Measurements from ENCODE around the gene CD6. TPM values are rescaled to one million over a fixed set of nuclear protein-coding genes. Genes with fewer than 3 reads are reported as not detected.
A peak's percentile ranks its signal among the peaks of the same experiment; 100 is the strongest.

The CD6 gene
- total and polyA plus RNA-seq, 10 donors, result 10.9 to 47.6 (median 21.2) TPM

DNA sequence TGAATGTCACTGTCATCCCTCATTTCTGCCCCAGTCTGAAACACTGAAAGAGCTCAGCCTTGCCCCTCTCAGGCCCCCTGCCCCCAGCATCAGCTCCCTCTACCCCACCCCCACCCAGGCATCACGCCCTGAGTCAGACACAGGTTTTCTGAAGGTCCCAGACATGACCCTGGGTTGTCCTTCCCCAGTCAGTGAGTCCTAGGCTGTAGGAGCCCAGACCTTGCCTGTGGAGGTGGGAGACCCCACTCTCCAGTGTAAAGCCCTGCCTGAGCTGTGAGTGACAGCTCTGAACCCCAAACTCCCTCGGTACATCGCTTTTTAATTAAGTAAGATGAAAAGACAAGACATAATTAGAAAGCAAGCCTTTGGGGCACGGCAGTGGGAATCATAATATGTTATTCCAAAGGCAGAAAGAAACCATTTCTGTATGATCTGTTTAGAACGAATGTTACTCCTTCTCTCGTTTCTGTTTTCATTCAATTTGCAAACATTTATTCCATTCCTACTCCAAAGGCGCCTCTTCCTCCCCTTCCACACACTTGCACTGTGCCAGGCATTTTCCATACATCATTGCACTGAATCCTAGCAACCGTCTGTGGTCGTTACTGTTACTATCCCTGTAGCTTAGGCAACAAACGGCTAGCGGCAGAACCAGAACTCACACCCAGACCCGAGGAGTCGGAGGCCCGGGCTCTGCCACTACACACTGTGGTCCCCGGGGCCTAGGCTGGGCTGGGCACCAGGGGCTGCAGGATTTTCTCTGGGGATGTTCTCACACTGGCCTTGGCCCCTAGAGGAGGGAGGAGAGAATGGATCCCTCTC, 63.4 kb downstream of the CD6 start:
- peaks cover 0 to 7% (median 0%) of the 10 kb centered on the region in 6 donors for H3K4me1 ChIP-seq
- TF ChIP-seq POLR2A (IDR thresholded peaks at IDR 0.05), result no peak
- TF ChIP-seq, protein P1, sequence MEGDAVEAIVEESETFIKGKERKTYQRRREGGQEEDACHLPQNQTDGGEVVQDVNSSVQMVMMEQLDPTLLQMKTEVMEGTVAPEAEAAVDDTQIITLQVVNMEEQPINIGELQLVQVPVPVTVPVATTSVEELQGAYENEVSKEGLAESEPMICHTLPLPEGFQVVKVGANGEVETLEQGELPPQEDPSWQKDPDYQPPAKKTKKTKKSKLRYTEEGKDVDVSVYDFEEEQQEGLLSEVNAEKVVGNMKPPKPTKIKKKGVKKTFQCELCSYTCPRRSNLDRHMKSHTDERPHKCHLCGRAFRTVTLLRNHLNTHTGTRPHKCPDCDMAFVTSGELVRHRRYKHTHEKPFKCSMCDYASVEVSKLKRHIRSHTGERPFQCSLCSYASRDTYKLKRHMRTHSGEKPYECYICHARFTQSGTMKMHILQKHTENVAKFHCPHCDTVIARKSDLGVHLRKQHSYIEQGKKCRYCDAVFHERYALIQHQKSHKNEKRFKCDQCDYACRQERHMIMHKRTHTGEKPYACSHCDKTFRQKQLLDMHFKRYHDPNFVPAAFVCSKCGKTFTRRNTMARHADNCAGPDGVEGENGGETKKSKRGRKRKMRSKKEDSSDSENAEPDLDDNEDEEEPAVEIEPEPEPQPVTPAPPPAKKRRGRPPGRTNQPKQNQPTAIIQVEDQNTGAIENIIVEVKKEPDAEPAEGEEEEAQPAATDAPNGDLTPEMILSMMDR (IDR thresholded peaks at IDR 0.05 in 8 of 11, conservative IDR thresholded peaks at IDR 0.05 in 3 of 11), result no peak
- no peak for TF ChIP-seq POLR2AphosphoS5 (IDR thresholded peaks at IDR 0.05)
- no peaks in the 10 kb centered on the region for H3K36me3 ChIP-seq
- H3K27me3 ChIP-seq (replicated peaks in 1 of 7), result no peaks in the 10 kb centered on the region
- 83 to 93% (median 85%) methylated on average over 15 of the region's 15 CpGs for WGBS, 5 donors
- H3K9me3 ChIP-seq, result no peaks in the 10 kb centered on the region
- DNase-seq, result no peak
- intact Hi-C loops (cut with DNase I; ENCODE audit: low total_unique reads), result no loop called here
- H3K27ac ChIP-seq, result no peak overlapping the region
- H3K4me3 ChIP-seq, result no peak overlapping the region

DNA sequence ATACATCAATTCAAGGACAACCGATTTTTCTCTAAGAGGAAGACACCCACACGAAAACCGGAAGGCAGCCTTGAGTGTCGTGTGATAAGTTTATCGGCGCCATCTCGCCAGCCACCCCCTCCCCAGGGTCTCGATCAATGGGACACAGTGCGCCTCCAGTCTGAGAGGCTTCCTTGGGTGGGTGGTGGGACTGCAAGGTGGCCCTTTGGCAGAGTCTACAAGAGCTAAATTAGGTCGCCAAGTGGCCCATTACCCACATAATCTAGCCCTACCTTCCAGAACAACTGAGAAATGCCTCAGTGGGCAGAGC, 64.0 kb downstream of the CD6 start:
- H3K4me3 ChIP-seq, result no peak overlapping the region
- TF ChIP-seq, protein P1 (IDR thresholded peaks at IDR 0.05 in 8 of 11, conservative IDR thresholded peaks at IDR 0.05 in 3 of 11), result no peak
- no peak for TF ChIP-seq POLR2A (IDR thresholded peaks at IDR 0.05)
- TF ChIP-seq POLR2AphosphoS5 (IDR thresholded peaks at IDR 0.05), result no peak
- WGBS, 5 donors, result 67 to 85% (median 73%) methylated on average over 10 of the region's 10 CpGs
- H3K27ac ChIP-seq, result no peak overlapping the region
- H3K27me3 ChIP-seq (replicated peaks in 1 of 7), result no peaks in the 10 kb centered on the region
- intact Hi-C loops (cut with DNase I; ENCODE audit: low total_unique reads), result no loop called here
- H3K4me1 ChIP-seq, result peaks cover 0 to 7% (median 0%) of the 10 kb centered on the region in 6 donors
- no peaks in the 10 kb centered on the region for H3K36me3 ChIP-seq
- no peaks in the 10 kb centered on the region for H3K9me3 ChIP-seq
- DNase-seq, result peak; percentile 56

DNA sequence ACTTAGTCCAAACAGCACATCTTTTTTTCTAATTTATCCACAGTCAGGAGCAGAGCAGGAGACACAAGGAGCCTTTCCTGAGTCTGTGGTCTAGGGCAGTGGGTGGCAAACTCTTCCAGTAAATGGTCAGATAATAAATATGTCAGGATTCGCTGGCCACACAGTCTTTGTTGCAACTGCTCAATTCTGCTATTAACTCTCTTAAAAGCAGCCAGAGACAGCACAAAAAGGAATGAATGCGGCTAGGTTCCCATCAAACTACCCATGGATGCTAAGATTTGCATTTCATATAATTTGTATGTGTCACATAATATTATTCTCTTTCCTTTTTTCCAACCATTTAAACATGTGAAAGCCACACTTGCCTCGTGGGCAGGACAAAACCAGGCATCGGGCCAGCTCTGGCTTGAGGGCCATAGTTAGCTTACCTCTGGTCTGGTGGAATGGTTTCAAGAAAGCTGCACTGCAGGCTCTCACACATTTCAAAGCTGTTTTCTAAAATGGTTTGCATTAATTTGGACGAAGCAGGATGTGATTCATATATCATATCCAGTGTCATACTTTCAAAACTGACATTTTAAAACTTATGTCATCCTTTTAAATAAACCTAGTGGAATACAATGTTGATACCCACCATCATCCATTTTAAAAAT, 66.1 kb downstream of the CD6 start:
- TF ChIP-seq POLR2A (IDR thresholded peaks at IDR 0.05), result no peak
- TF ChIP-seq, protein P1 (IDR thresholded peaks at IDR 0.05 in 8 of 11, conservative IDR thresholded peaks at IDR 0.05 in 3 of 11), result no peak
- TF ChIP-seq POLR2AphosphoS5 (IDR thresholded peaks at IDR 0.05), result no peak
- no peak overlapping the region for H3K27ac ChIP-seq
- no peaks in the 10 kb centered on the region for H3K27me3 ChIP-seq (replicated peaks in 1 of 7)
- H3K4me3 ChIP-seq, result no peak overlapping the region
- no peak for DNase-seq
- WGBS, 5 donors, result 51 to 66% (median 65%) methylated on average over 5 of the region's 5 CpGs
- intact Hi-C loops (cut with DNase I; ENCODE audit: low total_unique reads), result no loop called here
- H3K36me3 ChIP-seq, result no peaks in the 10 kb centered on the region
- no peaks in the 10 kb centered on the region for H3K9me3 ChIP-seq
- H3K4me1 ChIP-seq, result peaks cover 8 to 23% (median 15%) of the 10 kb centered on the region in 6 donors

DNA sequence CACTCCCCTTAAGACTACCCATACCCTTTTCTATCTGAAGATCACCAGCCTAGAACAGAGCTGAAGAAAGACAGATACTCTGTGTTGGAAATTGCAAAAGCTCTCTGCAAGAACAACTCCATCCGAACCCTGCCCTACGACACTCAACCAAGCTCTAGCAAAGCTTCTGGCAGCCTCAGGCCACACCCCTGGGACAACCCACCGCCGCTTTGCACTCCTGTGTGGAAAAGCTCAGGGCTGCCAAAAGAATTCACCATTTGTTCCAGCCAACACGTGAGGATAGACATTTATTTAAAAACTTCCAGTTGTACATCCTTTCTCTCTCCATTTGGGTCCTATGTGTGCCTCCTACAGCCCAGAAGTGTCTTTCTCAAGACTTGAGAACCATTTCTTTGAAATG, 68.4 kb downstream of the CD6 start:
- DNase-seq, result no peak
- H3K36me3 ChIP-seq, result no peaks in the 10 kb centered on the region
- TF ChIP-seq POLR2AphosphoS5 (IDR thresholded peaks at IDR 0.05) (no peak), POLR2A (IDR thresholded peaks at IDR 0.05) (no peak)
- TF ChIP-seq, protein P1 (IDR thresholded peaks at IDR 0.05 in 8 of 11, conservative IDR thresholded peaks at IDR 0.05 in 3 of 11), result no peak
- 73 to 91% (median 84%) methylated on average over 5 of the region's 5 CpGs for WGBS, 5 donors
- no peak overlapping the region for H3K4me3 ChIP-seq
- H3K27ac ChIP-seq, result no peak overlapping the region
- no peaks in the 10 kb centered on the region for H3K27me3 ChIP-seq (replicated peaks in 1 of 7)
- H3K9me3 ChIP-seq, result no peaks in the 10 kb centered on the region
- intact Hi-C loops (cut with DNase I; ENCODE audit: low total_unique reads), result no loop called here
- peaks cover 8 to 28% (median 20%) of the 10 kb centered on the region in 6 donors for H3K4me1 ChIP-seq
